HAP-1 (cell line): ENCODE data around the gene AQP4.

Experiments used
- DNase-seq, 2 experiments: peaks; one replicate each; pipeline ENCODE4 v3.0.0-alpha.2; 2016 to 2020; ENCODE audit warnings: low spot score in 2 of 2
- H3K27me3 ChIP-seq: fragments of 250-450 bp; sonication (Bioruptor Pico); 2 replicates; pipeline ENCODE4 v1.5.1; 2020; ENCODE audit warnings: low read depth, mild to moderate bottlenecking, moderate library complexity
- H3K36me3 ChIP-seq: fragments of 250-450 bp; sonication (Bioruptor Pico); replicated peaks from 2 replicates; pipeline ENCODE4 v1.5.1; 2020; ENCODE audit warnings: mild to moderate bottlenecking
- H3K4me1 ChIP-seq: fragments of 250-450 bp; sonication (Bioruptor Pico); 2 replicates; pipeline ENCODE4 v1.5.1; 2020; ENCODE audit warnings: mild to moderate bottlenecking
- H3K4me3 ChIP-seq: fragments of 250-450 bp; sonication (Bioruptor Pico); 2 replicates; pipeline ENCODE4 v1.5.1; 2020; ENCODE audit warnings: mild to moderate bottlenecking, moderate library complexity
- H3K9me3 ChIP-seq: fragments of 250-450 bp; sonication (Bioruptor Pico); 2 replicates; pipeline ENCODE4 v1.5.1; 2020; ENCODE audit warnings: mild to moderate bottlenecking, moderate library complexity
- in situ Hi-C: fragments of 300-500 bp; cut with MboI; formaldehyde crosslinking; loops from 3 replicates; pipeline ENCODE4 v1.14.3; 2020; ENCODE audit warnings: low sequenced_read_pairs, inconsistent platforms, mixed read lengths

The AQP4 gene

GRCh38 chr18:26864658-26865057 is 849 bp downstream of the AQP4 start:
- in situ Hi-C loops = no loop called here

GRCh38 chr18:26863921-26864497 is 1.5 kb downstream of the AQP4 start:
- DNase-seq = no peak
- no peaks in the 10 kb centered on the region for H3K27me3 ChIP-seq
- no peaks in the 10 kb centered on the region for H3K36me3 ChIP-seq
- H3K9me3 ChIP-seq = no peaks in the 10 kb centered on the region
- no peak overlapping the region for H3K4me3 ChIP-seq
- in situ Hi-C loops = no loop called here
- peaks cover 7% of the 10 kb centered on the region; the same call in 1 of the 2 replicates for H3K4me1 ChIP-seq

More at GRCh38 chr18:26864658-26865057, 849 bp downstream of the AQP4 start:
- H3K36me3 ChIP-seq = no peaks in the 10 kb centered on the region
- DNase-seq = no peak
- H3K27me3 ChIP-seq = no peaks in the 10 kb centered on the region
- peaks cover 7% of the 10 kb centered on the region; the same call in 1 of the 2 replicates for H3K4me1 ChIP-seq
- H3K4me3 ChIP-seq = no peak overlapping the region
- H3K9me3 ChIP-seq = no peaks in the 10 kb centered on the region

- peak; percentile 68 to 81 for DNase-seq
- H3K27me3 ChIP-seq = no peaks in the 10 kb centered on the region
- H3K9me3 ChIP-seq = no peaks in the 10 kb centered on the region
- in situ Hi-C loops = no loop called here
- no peaks in the 10 kb centered on the region for H3K36me3 ChIP-seq
- H3K4me3 ChIP-seq = peak overlapping the region; percentile 20
- peaks cover 7% of the 10 kb centered on the region; the same call in 1 of the 2 replicates for H3K4me1 ChIP-seq
These were observed 2.2 kb downstream of the AQP4 start for GRCh38 chr18:26863122-26863879.

- H3K4me3 ChIP-seq = no peak overlapping the region
- peaks cover 7% of the 10 kb centered on the region; the same call in 1 of the 2 replicates for H3K4me1 ChIP-seq
- no peaks in the 10 kb centered on the region for H3K9me3 ChIP-seq
- in situ Hi-C loops = no loop called here
- DNase-seq = no peak
- H3K27me3 ChIP-seq = no peaks in the 10 kb centered on the region
- no peaks in the 10 kb centered on the region for H3K36me3 ChIP-seq
These were observed 3.4 kb downstream of the AQP4 start for GRCh38 chr18:26862084-26862483.

- H3K9me3 ChIP-seq = no peaks in the 10 kb centered on the region
- H3K27me3 ChIP-seq = no peaks in the 10 kb centered on the region
- no peaks in the 10 kb centered on the region for H3K4me1 ChIP-seq
- H3K4me3 ChIP-seq = no peak overlapping the region
- DNase-seq = no peak
- in situ Hi-C loops = no loop called here
- H3K36me3 ChIP-seq = no peaks in the 10 kb centered on the region
These were observed 11.1 kb downstream of the AQP4 start for GRCh38 chr18:26854292-26854881.

- H3K36me3 ChIP-seq = no peaks in the 10 kb centered on the region
- H3K9me3 ChIP-seq = no peaks in the 10 kb centered on the region
- H3K4me3 ChIP-seq = no peak overlapping the region
- H3K27me3 ChIP-seq = no peaks in the 10 kb centered on the region
- in situ Hi-C loops = no loop called here
- DNase-seq = no peak
- H3K4me1 ChIP-seq = no peaks in the 10 kb centered on the region
These were observed 12.1 kb downstream of the AQP4 start for GRCh38 chr18:26853401-26853800.

GRCh38 chr18:26843760-26844159 is 21.7 kb downstream of the AQP4 start:
- in situ Hi-C loops = no loop called here
- H3K9me3 ChIP-seq = no peaks in the 10 kb centered on the region
- no peaks in the 10 kb centered on the region for H3K4me1 ChIP-seq
- H3K27me3 ChIP-seq = no peaks in the 10 kb centered on the region
- no peak overlapping the region for H3K4me3 ChIP-seq
- no peaks in the 10 kb centered on the region for H3K36me3 ChIP-seq
- DNase-seq = no peak

GRCh38 chr18:26840965-26841364 is 24.5 kb downstream of the AQP4 start:
- Histone ChIP-seq H3K9me3 (no peaks in the 10 kb centered on the region), H3K27me3 (no peaks in the 10 kb centered on the region), H3K4me1 (no peaks in the 10 kb centered on the region), H3K36me3 (no peaks in the 10 kb centered on the region), H3K4me3 (no peak overlapping the region)
- in situ Hi-C loops = no loop called here
- DNase-seq = no peak

- DNase-seq = no peak
- Histone ChIP-seq H3K27me3 (no peaks in the 10 kb centered on the region), H3K36me3 (no peaks in the 10 kb centered on the region), H3K4me1 (no peaks in the 10 kb centered on the region), H3K9me3 (no peaks in the 10 kb centered on the region), H3K4me3 (no peak overlapping the region)
- in situ Hi-C loops = no loop called here
These were observed 25.9 kb downstream of the AQP4 start for GRCh38 chr18:26839609-26840008.

GRCh38 chr18:26832302-26832701 is 33.2 kb downstream of the AQP4 start:
- H3K4me1 ChIP-seq = no peaks in the 10 kb centered on the region; the same call in 1 of the 2 replicates
- H3K27me3 ChIP-seq = no peaks in the 10 kb centered on the region
- in situ Hi-C loops = no loop called here
- no peak for DNase-seq
- no peaks in the 10 kb centered on the region for H3K36me3 ChIP-seq
- no peak overlapping the region for H3K4me3 ChIP-seq
- no peaks in the 10 kb centered on the region for H3K9me3 ChIP-seq

- Histone ChIP-seq H3K36me3 (no peaks in the 10 kb centered on the region), H3K27me3 (no peaks in the 10 kb centered on the region), H3K4me3 (no peak overlapping the region), H3K9me3 (no peaks in the 10 kb centered on the region), H3K4me1 (no peaks in the 10 kb centered on the region; the same call in 1 of the 2 replicates)
- DNase-seq = no peak
- in situ Hi-C loops = no loop called here
These were observed 37.9 kb downstream of the AQP4 start for GRCh38 chr18:26827581-26827980.

GRCh38 chr18:26826656-26827235 is 38.8 kb downstream of the AQP4 start:
- DNase-seq = no peak
- Histone ChIP-seq H3K4me1 (peaks cover 1% of the 10 kb centered on the region), H3K27me3 (no peaks in the 10 kb centered on the region), H3K4me3 (no peak overlapping the region), H3K36me3 (no peaks in the 10 kb centered on the region), H3K9me3 (no peaks in the 10 kb centered on the region)
- in situ Hi-C loops = no loop called here

- H3K27me3 ChIP-seq = no peaks in the 10 kb centered on the region
- in situ Hi-C loops = no loop called here
- peaks cover 10% of the 10 kb centered on the region for H3K4me1 ChIP-seq
- H3K4me3 ChIP-seq = no peak overlapping the region
- H3K9me3 ChIP-seq = no peaks in the 10 kb centered on the region
- no peaks in the 10 kb centered on the region for H3K36me3 ChIP-seq
- peak; percentile 52 for DNase-seq
These were observed 44.3 kb downstream of the AQP4 start for GRCh38 chr18:26821181-26821580.

- in situ Hi-C loops = no loop called here
- Histone ChIP-seq H3K36me3 (no peaks in the 10 kb centered on the region), H3K27me3 (no peaks in the 10 kb centered on the region), H3K4me1 (peaks cover 10% of the 10 kb centered on the region), H3K9me3 (no peaks in the 10 kb centered on the region), H3K4me3 (no peak overlapping the region)
- DNase-seq = no peak
These were observed 46.5 kb downstream of the AQP4 start for GRCh38 chr18:26819046-26819445.
